ENCODE results near the gene AGPAT1. TPM values are rescaled to one million over a fixed set of nuclear protein-coding genes. Genes with fewer than 3 reads are reported as not detected.
A peak's percentile ranks its signal among the peaks of the same experiment; 100 is the strongest.

The AGPAT1 gene
- total RNA-seq, 1 experiment from 2014 or later: 22.8 TPM

GRCh38 chr6:32167154-32167760 lies 8.6 kb downstream of the AGPAT1 start:
- H3K27me3 ChIP-seq: no peaks in the 10 kb centered on the region
- no peaks in the 10 kb centered on the region for H3K9me3 ChIP-seq
- H3K36me3 ChIP-seq: no peaks in the 10 kb centered on the region
- H3K4me3 ChIP-seq: no peak overlapping the region
- no peak for DNase-seq

GRCh38 chr6:32166411-32167061 lies 9.3 kb downstream of the AGPAT1 start:
- H3K36me3 ChIP-seq: no peaks in the 10 kb centered on the region
- H3K27me3 ChIP-seq: no peaks in the 10 kb centered on the region
- no peak overlapping the region for H3K4me3 ChIP-seq
- DNase-seq: no peak
- H3K9me3 ChIP-seq: no peaks in the 10 kb centered on the region

DNA sequence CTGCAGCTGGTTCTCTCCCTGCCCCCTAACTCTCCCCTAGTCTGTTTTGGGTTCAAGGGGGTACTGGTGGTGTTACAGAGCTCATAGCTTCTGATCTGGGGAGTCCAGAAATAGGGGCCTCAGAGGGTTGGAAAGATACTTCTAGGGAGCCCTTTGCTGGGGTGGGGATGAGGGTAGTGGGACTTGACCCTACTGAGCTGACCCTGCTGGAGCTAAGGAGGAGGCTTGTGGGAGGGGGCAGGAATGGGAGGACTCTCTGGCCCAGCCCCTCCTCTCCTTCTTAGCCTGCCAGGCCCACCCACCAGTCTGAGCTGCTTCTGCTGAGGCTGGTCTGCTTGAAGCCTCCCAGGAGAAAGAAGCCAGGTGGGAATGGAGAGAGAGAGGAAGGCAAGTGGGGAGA lies 11.6 kb downstream of the AGPAT1 start, which contains the start of gene EGFL8:
Gene EGFL8, plus strand, starts transcription at position 301 of the 400 bp plus-strand sequence. CDS start 1,571 bp downstream, outside the sequence.
- H3K4me3 ChIP-seq: no peak within 1 kb of the TSS
- H3K9me3 ChIP-seq: no peaks in the 10 kb centered on the region
- DNase-seq: no peak
- H3K36me3 ChIP-seq: no peaks in the 10 kb centered on the region
- no peaks in the 10 kb centered on the region for H3K27me3 ChIP-seq

DNA sequence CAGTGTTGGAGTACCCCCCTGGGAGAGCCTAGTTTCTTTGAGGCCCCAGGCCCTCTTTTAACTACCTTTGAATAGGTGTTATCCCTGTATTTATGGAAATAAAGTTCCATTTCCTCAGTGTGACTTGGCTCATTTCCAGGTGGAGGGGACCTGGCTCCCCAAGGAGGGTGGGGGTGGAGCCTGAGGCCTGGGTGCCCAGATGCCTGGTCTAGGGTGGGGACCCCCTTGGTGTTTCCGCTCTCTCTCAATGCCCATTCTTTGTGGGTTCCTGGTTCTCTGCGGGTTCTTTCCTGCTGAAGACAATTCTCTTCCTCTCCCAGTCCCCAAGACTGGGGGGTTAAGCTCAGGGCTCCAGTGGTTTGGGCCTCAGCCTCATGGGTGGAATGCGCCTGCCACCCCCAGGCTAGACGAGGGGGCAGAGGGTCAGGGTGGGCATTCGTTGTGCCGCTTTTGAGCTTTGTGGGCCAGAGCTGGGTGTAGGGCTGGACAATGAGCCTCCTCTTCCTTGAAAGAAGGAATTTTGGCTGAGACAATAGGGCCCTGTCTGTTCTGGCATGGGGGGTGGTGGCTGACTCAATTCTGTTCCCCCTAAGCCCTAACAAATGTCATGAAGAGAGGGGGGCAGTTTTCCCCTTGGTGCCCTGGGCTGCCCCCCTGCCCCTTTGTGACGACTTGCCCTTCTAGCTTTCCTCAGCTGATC lies 12.2 kb downstream of the AGPAT1 start:
- DNase-seq: no peak
- Histone ChIP-seq H3K27me3 (no peaks in the 10 kb centered on the region), H3K9me3 (no peaks in the 10 kb centered on the region), H3K36me3 (no peaks in the 10 kb centered on the region), H3K4me3 (no peak overlapping the region)

DNA sequence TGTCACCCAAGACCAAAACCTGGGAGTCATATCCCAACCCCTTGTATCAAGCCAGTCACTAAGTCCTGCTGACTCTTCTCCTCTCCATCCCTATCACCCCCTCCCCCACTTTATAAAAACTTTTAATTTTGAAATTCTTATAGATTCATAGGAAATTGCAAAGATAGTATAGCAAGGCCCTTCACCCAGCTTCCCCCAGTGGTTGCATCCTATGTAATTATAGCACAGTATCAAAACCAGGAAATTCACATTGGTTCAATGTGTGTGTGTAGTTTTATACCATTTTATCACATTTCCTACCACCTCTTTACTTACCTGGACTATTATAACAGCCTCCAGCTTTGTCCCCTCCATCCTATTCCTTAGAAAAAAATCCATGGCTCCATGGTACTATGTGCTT lies 17.8 kb downstream of the AGPAT1 start:
- H3K36me3 ChIP-seq: no peaks in the 10 kb centered on the region
- DNase-seq: no peak
- no peaks in the 10 kb centered on the region for H3K9me3 ChIP-seq
- H3K4me3 ChIP-seq: no peak overlapping the region
- H3K27me3 ChIP-seq: no peaks in the 10 kb centered on the region

DNA sequence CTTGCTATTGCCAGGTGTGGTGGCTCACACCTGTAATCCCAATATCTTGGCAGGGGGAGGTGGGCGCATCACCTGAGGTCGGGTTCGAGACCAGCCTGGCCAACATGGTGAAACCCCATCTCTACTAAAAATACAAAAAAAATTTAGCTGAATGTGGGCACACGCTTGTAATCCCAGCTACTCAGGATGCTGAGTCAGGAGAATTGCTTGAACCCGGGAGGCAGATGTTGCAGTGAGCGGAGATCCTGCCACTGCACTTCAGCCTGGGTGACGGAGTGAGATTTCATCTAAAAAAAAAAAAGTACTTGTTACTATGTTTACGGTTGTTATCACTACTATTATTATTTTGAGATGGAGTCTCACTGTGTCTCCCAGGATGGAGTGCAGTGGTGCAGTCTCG lies 19.0 kb downstream of the AGPAT1 start:
- no peaks in the 10 kb centered on the region for H3K27me3 ChIP-seq
- H3K9me3 ChIP-seq: no peaks in the 10 kb centered on the region
- H3K36me3 ChIP-seq: no peaks in the 10 kb centered on the region
- H3K4me3 ChIP-seq: no peak overlapping the region
- no peak for DNase-seq

GRCh38 chr6:32154514-32155161 lies 21.2 kb downstream of the AGPAT1 start:
- Histone ChIP-seq H3K9me3 (no peaks in the 10 kb centered on the region), H3K27me3 (no peaks in the 10 kb centered on the region), H3K4me3 (peak overlapping the region; percentile 76), H3K36me3 (no peaks in the 10 kb centered on the region)
- DNase-seq: peak; percentile 45

DNA sequence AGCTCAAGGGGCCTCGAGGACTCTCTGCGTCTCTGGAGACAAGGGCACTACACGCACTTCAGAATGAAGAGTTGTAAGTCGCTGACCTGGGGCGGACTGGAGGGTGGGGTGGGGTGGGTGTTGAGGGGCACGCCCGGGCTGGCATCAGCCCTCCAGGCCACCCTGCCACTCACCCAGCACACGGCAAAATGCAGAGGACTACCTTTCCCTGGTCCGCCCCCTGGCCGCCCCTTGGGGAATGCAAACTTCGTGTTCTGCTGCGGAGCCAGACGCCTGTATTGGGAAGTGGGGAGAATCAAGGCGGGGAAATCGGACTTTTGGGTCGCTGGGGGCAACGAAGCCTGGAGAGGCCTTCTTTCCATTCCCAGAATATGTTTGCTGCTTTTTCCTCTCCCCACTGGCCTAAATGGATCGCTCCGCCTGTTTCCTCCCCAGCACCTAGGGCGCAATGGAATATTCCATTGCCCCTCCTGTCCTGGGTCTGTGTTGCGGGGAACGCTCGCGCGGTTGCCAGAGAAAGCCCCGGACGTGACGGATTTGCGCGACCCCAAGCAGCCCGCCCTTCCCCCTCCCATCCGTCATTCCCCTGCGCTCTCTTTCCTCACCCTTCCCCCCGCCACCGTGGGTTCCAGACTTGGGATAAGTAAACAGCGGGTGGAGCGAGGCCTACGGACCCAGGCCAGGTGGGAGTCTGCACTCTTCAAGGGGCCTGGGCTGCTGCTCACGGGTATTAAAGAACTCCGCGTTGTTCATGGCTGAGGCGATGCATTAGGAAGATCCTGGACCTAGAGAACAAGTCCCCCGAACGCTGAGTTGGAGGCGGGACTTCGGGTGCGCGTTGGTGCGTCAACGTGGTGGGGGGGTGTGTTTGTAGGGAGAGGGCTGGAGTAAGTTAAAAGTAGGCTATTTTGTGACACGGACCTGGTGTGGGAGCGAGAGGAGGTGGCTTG lies 22.0 kb downstream of the AGPAT1 start, which contains the start of gene PPT2:
Gene PPT2, plus strand, starts transcription at position 578 of the 950 bp plus-strand sequence. CDS start 454 bp downstream, outside the sequence.
- Histone ChIP-seq H3K9me3 (no peaks in the 10 kb centered on the region), H3K27me3 (no peaks in the 10 kb centered on the region), H3K36me3 (no peaks in the 10 kb centered on the region), H3K4me3 (peak within 1 kb of the TSS; percentile 76)
- DNase-seq: peak; percentile 82

DNA sequence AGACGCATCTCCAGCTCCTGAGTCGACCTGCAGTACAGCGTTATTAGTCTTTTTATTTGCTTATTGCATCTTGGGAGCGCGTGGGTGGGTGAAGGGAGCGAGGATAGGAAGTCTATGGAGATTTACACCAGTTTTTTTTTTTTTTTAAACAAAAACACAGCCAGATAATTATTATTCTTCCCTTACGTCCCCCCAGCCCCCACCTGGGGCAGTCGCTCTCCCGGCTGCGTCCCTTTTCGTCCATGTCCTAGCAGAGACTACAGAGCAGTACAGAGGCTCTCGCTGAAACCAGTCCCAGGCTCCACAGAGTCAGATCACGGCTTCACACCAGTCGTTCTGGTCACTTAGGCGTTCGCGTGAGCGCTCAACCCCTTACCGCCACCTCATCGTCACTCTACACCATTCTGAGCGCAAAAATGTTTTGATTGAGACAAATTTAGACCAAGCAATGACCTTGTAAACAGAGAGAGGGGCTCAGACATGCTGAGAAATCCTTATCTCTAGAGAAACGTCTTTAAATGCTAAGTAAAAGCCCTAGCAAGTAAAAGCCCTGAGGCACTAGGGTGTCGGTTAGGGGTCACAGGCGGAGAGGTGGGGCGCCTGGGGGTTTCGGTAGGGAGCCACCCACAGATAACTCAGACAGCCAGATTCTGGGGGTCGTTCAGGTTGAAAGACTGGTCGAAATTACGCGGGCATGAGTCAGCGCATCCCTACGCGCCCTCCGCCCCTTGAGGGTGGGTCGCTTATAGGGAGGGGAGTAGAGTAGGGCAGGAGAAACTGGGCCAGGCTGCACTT lies 22.9 kb downstream of the AGPAT1 start:
- no peaks in the 10 kb centered on the region for H3K27me3 ChIP-seq
- no peaks in the 10 kb centered on the region for H3K36me3 ChIP-seq
- no peaks in the 10 kb centered on the region for H3K9me3 ChIP-seq
- DNase-seq: no peak
- peak overlapping the region; percentile 76 for H3K4me3 ChIP-seq

DNA sequence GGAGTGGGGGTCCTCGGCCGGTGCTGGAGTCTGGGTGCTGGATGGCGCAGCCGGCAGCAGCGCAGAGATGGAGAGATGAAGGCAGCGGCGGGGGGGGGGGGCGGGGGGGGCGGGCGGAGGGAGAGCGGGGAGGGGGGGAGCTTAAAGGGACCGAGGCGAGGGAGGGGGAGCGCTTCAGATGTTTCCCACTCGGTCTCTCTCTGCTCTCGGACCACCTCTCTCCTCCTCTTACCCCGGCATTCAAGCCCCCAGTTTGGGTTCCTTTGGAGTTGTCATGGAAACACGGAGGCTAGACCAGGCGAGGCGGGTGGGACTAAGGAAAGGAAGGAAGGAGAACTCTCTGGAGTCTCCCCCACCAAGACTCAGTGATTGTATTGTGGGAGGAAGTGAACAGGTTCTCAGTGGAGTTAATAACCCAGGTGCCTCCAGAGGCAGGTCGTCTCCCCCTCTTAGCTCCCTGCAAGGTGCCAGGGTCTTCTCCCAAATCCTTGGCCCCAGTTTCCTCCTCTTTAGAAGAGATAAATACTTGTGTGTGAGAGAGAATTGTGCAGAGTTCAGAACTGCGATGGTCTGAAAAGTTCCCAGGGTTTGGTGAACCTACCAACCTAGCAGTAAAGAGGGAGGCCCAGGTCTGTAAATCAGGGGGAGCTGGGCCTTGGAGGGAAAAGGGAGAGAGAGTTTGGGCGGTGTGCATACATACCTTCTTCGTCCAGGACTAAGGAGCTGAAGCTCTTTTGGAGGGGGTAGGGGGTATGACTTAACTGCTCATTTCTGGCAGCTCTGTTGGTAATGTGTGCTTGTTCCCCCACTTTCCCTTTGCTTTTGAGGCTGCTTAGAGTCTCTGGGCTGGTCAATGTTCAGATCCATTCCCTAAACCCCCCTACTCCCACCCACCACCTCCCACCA lies 23.8 kb downstream of the AGPAT1 start, which contains the start of gene PRRT1:
Gene PRRT1, minus strand, starts transcription at position 77 of the 906 bp plus-strand sequence. CDS start 112 bp downstream, outside the sequence.
- no peak for DNase-seq
- Histone ChIP-seq H3K9me3 (no peaks in the 10 kb centered on the region), H3K27me3 (no peaks in the 10 kb centered on the region), H3K36me3 (no peaks in the 10 kb centered on the region), H3K4me3 (no peak within 1 kb of the TSS)

GRCh38 chr6:32151181-32151862 lies 24.6 kb downstream of the AGPAT1 start:
- Histone ChIP-seq H3K27me3 (no peaks in the 10 kb centered on the region), H3K4me3 (no peak overlapping the region), H3K36me3 (no peaks in the 10 kb centered on the region), H3K9me3 (no peaks in the 10 kb centered on the region)
- DNase-seq: no peak

GRCh38 chr6:32149932-32150870 lies 25.7 kb downstream of the AGPAT1 start:
- no peaks in the 10 kb centered on the region for H3K9me3 ChIP-seq
- no peaks in the 10 kb centered on the region for H3K36me3 ChIP-seq
- H3K4me3 ChIP-seq: no peak overlapping the region
- DNase-seq: no peak
- no peaks in the 10 kb centered on the region for H3K27me3 ChIP-seq

- no peak for DNase-seq
- Histone ChIP-seq H3K4me3 (no peak overlapping the region), H3K9me3 (no peaks in the 10 kb centered on the region), H3K27me3 (no peaks in the 10 kb centered on the region), H3K36me3 (no peaks in the 10 kb centered on the region)
These were observed 26.7 kb downstream of the AGPAT1 start for GRCh38 chr6:32149092-32149755.

Data from MG63 (cell line).